NCI-H2107 treated with DMSO at 0.1 percent for 48 hours (cell line): Measurements from ENCODE around the gene FUCA1.
"Not testable (repeated sequence)": the region's sequence is repeated elsewhere in the genome, so short reads cannot be mapped to it uniquely, and the experiment has no call there.

Experiments
- DNase-seq: peaks from one replicate; lab custom pipeline; 2025; ENCODE audit not compliant: unreplicated experiment; lab: John Stamatoyannopoulos, UW

The FUCA1 gene

DNA sequence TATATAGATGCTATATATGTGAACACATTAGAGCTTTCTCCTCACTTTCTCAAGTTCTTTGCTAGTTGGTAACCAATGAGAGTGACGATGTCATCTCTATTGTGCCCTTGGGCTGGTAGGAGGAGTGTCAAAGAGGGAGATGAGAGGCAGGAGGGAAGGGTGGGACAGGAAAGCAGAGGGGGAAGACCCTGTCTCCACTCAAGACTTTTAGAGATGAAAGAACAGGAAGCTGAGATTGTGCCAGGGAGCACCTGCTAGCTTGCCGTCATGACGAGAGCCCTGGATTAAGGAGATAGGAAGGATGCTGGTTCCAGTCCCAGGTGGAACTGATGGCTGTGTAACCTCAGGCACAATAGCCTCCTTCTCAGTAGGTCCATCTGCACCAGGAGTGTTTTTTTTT is 28.4 kb upstream of the FUCA1 start:
- DNase-seq = no peak

DNA sequence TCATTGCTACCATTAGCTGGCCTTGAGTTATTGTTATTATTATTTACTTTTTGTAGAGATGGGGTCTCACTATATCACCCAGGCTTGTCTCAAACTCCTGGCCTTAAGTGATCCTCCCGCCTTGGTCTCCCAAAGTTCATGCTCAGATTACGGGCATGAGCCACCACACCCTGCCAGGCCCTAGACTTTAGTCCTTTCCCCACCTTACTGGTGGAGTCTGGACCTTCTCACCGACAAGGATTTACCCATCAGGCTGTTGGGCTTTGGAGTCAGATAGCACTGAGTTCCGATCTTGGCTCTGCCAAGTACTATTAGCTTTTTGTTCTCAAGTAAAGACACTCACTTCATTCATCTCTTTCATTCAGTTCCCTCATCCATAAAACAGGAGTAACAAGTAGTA is 27.9 kb upstream of the FUCA1 start:
- DNase-seq = no peak

DNA sequence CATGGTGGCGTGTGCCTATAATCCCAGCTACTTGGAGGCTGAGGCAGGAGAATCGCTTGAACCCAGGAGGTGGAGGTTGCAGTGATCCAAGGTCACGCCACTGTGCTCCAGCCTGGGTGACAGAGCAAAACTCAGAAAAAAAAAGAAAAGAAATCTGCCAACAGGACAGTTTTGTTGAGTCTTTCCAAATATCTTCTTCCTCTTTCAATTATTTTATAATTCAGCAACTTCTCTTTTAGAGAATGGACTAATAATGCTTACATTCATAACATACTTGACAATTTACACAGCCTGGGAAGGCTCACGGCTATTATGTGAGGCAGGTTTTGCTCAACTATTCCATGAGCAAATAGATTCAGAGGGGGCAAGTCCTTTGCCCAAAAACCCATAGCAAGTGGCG is 27.0 kb upstream of the FUCA1 start:
- no peak for DNase-seq

DNA sequence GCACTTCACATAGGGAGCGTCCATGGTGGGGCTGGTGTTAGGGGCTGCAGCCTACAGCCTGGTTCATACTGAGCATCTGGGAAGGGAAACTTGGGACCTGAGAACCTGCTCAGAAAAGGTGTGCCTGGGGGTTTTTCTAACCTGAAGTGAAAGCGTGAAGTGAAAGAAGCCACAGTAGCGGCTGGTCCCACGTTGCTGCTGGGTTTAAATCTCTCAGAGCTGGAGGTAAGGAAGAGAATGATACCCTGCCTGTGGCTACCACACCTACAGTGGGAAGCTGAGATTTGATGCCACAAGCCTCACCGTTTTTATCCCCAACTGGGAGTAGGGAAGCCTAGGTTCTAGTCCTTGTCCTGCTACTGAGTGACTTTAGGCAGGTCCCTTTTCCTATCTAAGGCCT is 21.0 kb upstream of the FUCA1 start:
- DNase-seq = no peak

DNA sequence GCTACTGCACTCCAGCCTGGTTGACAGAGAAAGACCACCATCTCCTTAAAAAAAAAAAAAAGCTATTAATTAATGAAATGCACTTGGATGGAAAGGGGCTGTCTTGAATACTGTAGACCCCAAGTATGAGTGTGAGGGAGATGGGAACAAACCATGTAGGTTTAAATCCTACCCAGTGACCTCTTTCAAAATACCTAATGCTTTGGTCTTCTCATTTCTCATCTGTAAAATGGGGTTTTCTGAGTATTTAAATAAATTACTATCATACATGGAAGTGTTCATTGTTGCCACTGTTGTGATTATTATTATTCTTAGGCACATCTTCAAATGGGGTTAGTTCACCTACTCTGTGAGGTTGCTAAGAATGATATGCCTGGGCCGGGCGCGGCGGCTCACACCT is 17.1 kb upstream of the FUCA1 start:
- DNase-seq = no peak

DNA sequence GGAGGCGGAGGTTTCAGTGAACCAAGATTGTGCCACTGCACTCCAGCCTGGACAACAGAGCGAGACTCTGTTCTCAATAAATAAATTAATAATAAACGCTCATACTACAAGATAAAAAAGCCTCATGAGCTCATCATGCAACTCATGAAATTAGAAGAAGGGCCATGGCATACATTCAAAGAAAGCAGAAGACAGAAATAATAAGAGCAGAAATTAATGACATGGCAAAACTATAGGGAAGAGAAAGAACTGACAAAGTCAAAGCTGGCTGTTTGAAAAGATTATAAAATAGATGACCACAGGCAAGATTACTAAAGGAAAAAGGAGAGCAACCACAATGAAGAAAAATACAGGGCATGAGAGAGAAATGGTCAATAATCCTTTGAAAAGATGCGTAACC is 14.7 kb upstream of the FUCA1 start:
- no peak for DNase-seq

DNA sequence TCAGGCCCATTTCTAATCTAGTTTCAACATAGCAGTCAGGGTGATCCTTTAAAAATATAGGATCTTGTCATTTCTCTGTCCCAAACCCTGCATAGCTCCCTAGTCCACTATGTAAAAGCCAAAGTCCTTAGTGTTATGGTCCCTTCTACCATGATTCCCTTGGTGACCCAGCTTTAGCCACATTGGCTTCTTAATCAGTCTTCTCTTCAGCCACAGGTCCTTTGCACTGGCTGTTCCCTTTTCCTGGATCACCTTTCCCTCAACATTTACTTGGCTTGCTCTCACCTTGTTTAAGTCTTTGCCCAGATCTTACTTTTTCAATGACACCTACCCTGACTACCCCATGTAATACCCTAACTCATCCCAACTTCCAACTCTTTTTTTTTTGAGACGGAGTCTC is 11.7 kb upstream of the FUCA1 start:
- DNase-seq = no peak

DNA sequence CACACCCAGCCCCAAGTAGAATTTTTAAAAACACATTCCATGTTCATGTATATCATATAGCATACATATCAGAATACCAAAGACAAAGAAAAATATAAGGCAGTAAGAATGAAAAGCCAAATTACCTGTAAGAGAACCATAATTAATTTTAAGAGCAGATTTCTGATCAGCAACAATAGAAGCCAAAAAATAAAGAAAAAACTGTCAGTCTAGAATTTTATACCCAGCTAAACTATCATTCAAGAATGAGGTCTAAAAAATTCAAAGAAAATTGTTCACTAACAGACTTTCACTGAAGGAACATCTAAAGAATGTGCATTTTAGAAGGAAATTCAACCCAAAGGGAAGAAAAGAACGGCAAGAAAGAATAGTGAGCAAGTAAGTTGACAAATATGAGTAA is 10.6 kb upstream of the FUCA1 start:
- DNase-seq = no peak

DNA sequence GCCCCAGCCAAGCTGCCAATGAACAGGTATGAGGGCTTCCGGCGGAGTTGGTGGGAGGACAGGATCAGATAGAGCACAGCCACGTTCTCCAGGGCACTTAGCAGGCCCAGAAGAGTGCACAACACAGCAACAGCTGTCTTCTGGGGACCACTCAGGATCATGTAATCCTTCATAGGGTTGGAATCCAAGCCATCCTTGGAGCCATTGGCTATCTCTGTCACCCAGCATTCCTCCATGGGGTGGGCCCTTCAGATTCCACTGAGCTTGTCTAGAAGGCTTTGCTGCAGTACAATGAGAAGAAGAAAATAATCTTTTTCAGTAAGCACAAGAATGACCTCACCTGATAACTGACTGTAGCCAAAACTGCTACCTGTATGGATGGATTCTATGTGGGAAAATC is 7.3 kb upstream of the FUCA1 start:
- no peak for DNase-seq

DNA sequence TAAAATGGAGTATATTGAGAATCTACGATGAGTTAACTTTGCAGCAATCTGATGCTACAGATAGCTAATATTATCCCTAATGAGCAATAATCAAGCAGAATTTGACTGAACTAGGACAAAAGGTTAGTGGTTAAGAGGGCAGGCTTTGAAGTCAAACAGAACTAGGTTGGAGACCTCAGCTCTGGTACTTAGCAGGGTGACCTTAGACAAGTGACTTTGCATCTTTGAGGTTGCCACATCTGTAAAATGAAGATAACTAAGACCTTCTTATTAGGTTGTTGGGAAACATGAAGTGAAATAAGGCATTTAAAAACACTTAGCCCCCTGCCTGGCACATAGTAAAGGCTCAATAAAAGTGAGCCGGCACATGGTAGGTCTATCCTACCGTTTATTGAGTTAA is 4.3 kb upstream of the FUCA1 start:
- no peak for DNase-seq

DNA sequence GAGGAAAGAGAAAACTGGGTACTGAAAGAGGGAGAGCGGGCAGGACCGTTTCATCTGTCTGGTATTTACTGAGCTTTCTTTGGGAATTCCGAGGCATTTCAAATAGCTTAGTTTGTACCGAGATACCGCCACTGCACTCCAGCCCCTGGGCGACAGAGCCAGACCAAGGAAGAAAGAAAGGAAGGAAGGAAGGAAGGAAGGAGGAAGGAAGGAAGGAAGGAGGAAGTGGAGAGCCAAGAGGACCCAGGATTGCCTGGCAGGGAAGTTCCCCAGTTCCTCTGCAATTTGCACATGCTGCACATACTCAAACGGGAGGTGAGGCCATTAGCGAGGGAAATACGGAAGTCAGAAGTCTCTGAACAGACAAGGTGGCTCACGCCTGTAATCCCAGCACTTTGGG is 961 bp upstream of the FUCA1 start:
- DNase-seq = no peak

DNA sequence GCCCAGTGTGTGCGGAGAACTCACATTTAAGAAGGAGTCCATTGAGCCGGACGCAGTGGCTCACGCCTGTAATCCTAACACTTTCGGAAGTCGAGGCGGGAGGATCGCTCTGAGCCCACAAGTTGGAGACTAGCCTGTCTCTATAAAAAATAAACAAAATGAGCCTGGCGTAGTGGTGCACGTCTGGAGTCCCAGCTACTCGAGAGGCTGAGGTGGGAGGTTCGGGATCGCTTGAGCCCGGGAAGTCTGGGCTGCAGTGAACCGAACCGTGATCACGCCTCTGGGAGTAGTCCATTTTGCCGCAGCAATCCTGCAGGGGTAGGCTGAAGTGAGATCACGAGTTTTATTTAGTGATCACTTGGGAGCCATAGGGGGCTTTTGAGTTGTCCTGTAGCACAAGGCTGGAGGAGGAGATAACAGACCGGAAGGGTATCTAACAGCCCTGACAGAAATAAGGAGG is 497 bp upstream of the FUCA1 start:
- DNase-seq = peak; percentile 61

DNA sequence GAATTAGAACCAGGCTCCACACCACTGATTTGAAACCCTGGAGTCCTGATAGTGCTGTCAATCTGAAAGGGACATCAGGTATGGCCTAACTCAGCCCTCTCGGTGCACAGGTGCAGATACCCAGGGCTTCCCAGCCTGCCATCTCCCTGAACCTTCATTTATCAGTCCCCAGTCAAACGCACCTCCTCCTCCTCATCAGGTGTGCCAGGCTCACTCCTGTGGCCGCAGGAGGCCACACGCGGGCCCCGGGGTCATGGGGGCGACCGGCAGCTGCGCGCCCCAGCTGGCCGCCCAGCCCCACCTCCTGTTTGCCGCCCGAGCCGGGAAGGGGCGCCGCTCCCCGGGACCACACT is 572 bp downstream of the FUCA1 start:
- no peak for DNase-seq

DNA sequence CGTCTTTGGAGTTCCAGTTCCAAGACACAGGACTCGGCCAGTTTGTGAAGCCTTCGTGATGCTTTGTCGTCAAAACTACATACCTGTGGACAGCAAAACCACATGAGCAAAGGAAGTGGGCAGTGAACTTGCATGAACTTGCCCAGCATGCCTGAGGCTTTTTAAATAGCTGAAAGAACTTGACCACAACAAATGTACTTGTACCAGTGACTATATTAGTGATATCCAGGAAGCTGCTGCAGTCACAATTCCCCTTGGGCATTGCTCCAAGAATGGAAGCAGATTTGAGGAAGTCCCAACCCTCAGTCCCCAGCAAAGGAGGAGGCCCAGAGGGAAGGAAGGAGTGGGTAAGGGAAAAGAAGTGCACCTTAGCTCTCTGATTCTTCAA is 2.6 kb downstream of the FUCA1 start:
- no peak for DNase-seq

DNA sequence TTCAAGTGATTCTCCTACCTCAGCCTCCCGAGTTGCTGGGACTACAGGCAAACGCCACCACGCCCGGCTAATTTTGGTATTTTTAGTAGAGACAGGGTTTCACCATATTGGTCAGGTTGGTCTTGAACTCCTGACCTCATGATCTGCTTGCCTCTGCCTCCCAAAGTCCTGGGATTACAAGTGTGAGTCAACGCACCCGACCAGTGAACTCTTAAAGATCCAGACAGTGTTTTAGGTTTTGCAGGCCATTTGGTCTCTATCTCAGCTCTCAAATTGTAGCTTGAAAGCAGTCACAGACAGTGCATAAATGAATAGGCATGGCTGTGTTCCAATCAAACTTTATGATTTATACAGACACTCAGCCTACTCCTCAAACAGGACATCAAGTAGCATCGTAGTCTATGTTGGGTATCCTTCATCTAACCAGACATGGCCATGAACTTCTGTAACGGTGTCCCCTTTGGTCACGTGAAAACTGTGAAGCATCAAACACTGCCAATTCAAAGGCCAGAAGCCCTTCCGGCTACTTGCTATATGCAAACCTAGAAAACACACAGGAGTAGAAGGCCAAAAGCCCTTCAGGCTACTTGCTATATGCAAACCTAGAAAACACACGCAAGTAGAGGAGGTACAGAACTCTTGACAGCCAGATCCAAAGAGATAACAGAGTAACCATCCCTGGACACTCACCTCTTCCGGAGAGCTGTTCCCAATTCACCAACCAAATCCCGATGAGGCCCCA is 3.1 kb downstream of the FUCA1 start:
- DNase-seq = no peak

DNA sequence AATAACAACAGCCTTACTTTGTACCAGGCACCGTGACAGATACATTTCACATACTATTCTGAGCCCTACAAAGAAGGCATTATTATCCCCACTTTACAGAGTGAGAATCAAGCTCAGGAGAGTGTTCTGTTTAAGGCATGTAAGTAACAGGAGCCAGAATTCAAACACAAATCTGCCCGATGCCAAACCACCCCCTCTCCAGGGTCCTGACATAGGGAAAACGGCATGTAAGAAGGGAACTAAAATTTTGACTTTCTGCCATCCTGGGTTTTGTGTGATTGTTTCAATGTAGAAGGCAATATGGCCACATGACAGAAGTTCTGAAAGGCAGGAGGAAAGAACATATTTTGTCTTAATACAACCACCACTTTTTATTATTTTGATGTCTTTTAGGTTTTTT is 5.5 kb downstream of the FUCA1 start:
- DNase-seq = no peak

DNA sequence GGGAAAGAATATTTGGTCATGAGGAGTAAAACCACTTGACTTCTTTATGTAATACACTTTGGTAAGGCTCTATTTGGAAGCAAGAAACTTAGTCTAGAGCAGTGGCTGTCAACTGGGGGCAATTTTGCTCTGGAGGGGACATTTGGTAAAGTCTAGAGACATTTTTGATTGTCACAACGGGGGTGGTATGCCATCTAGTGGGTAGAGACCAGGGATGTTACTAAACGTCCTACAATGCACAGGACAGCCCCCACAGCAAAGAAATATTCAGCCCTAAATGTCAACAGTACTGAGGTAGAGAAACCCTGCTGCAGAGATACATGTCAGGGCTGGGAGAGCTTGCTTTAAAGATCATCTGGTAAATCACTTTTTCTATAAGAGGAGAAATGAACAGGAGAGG is 13.5 kb downstream of the FUCA1 start:
- DNase-seq = no peak

DNA sequence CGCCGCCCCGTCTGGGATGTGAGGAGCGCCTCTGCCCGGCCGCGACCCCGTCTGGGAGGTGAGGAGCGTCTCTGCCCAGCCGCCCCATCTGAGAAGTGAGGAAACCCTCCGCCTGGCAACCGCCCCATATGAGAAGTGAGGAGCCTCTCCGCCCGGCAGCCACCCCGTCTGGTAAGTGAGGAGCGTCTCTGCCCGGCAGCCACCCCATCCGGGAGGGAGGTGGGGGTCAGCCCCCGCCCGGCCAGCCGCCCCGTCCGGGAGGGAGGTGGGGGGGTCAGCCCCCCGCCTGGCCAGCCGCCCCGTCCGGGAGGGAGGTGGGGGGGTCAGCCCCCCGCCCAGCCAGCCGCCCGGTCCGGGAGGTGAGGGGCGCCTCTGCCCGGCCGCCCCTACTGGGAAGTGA is 15.0 kb downstream of the FUCA1 start:
- not testable (repeated sequence) for DNase-seq

DNA sequence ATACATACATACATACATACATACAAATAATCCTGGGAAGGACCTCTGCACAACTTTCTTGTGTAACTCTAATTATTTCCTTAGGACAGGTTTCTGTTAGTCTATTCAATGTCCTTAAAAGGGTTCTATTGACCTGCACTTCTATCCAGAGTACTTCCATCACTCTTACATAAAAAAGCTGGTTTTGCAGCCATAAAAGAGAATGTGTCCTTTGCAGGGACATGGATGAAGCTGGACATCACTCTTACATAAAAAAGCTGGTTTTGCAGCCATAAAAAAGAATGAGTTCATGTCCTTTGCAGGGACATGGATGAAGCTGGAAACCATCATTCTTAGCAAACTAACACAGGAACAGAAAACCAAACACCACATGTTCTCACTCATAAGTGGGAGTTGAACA is 16.7 kb downstream of the FUCA1 start:
- not testable (repeated sequence) for DNase-seq

DNA sequence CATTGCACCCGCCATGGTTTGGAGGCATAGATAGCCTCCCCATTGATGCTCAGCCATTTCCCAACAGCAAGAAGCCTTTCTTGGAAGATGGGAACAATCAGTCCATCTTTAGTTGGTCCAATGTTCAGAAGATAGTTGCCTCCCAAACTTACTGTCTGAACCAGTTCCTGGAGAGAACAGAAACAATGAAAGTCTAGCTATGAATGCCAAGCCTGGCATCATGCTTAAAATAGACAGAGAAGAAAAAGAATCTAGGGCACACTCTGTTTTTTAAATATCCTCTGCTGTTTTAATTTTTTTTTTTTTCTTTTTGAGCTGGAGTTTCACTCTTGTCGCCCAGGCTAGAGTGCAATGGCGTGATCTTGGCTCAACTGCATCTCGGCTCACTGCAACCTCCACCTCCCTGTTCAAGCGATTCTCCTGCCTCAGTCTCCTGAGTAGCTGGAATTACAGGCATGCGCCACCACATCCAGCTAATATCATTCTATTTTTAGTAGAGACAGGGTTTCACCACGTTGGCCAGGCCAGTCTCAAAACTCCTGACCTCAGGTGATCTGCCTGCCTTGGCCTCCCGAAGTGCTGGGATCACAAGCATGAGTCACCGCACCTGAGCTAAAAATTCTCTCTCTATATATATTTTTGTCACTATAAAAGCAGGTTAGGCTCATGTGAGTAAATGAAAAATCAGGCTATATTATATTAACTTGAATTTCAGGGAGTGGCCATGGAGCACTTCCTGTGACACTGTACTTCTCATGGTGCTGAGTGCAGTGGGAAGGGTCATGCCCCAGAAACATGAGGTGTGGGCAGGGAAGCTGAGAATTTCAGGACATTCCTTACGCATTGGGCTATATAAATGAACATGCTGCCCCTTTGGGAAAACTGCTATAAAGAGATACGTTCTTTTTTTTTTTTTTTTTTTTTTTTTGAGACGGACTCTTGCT is 19.1 kb downstream of the FUCA1 start:
- DNase-seq = no peak

DNA sequence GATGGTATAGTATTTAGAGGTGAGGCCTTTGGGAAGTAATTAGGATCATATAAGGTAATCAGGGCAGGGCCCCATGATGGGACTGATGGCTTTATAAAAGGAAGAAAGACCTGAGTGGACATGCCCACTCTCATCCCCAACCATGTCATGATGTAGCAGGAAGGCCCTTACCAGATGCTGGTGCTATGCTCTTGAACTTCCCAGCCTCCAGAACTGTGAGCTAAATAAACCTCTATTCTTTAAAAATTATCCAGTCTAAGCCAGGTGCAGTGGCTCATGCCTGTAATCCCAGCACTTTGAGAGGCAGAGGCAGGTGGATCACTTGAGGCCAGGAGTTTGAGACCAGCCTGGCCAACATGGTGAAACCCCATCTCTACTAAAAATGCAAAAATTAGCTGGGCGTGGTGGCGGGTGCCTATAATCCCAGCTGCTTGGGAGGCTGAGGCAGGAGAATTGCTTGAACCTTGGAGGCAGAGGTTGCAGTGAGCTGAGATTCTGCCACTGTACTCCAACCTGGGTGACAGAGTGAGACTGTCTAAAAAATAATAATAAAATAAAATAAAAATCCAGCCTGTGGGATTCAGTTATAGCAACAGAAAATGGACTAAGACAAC is 20.5 kb downstream of the FUCA1 start:
- not testable (repeated sequence) for DNase-seq

DNA sequence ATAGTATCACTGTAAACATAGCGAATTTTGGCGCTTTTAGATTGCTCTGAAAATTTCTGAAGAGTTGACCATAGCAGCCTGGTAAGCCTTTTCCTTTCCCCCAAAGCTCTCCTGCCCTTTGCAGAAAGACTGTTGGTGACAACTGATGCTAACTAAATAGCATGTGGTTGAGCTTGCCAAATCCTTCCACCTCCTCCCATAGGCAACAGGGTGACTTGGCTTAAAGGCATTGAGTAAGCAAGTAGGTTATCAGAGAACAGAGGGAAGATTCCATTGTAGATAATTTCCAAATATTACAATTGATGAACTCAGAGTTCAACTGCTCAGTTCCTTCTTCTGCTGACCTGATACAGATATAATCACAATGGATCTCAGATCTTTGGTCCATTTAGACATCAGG is 22.9 kb downstream of the FUCA1 start:
- DNase-seq = no peak
